GM20000 (cell line): ENCODE results near the gene ANKS1B.
"Not testable (repeated sequence)": the region's sequence is repeated elsewhere in the genome, so short reads cannot be mapped to it uniquely, and the experiment has no call there.

Source experiments
- DNase-seq: peaks from one replicate; pipeline ENCODE4 v3.0.0; 2012; ENCODE audit warnings: low spot score
- TF ChIP-seq, protein P1 (sequence below): IDR thresholded peaks from 2 replicates; pipeline ENCODE4 v1.5.1; 2012; ENCODE audit warnings: mild to moderate bottlenecking, control low read depth; ENCODE audit errors: extremely low read depth, missing control alignments

Gene ANKS1B

GRCh38 chr12:99822273-99822672 lies 162.5 kb downstream of the ANKS1B start:
- no peak for DNase-seq
- TF ChIP-seq, protein P1, sequence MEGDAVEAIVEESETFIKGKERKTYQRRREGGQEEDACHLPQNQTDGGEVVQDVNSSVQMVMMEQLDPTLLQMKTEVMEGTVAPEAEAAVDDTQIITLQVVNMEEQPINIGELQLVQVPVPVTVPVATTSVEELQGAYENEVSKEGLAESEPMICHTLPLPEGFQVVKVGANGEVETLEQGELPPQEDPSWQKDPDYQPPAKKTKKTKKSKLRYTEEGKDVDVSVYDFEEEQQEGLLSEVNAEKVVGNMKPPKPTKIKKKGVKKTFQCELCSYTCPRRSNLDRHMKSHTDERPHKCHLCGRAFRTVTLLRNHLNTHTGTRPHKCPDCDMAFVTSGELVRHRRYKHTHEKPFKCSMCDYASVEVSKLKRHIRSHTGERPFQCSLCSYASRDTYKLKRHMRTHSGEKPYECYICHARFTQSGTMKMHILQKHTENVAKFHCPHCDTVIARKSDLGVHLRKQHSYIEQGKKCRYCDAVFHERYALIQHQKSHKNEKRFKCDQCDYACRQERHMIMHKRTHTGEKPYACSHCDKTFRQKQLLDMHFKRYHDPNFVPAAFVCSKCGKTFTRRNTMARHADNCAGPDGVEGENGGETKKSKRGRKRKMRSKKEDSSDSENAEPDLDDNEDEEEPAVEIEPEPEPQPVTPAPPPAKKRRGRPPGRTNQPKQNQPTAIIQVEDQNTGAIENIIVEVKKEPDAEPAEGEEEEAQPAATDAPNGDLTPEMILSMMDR: no peak

- DNase-seq: peak; percentile 3
- TF ChIP-seq, protein P1: no peak
Observed at GRCh38 chr12:99810718-99811593, 173.8 kb downstream of the ANKS1B start.

GRCh38 chr12:99809909-99810308 lies 174.8 kb downstream of the ANKS1B start:
- TF ChIP-seq, protein P1: no peak
- no peak for DNase-seq

- TF ChIP-seq, protein P1: no peak
- no peak for DNase-seq
Observed at GRCh38 chr12:99806304-99806703, 178.4 kb downstream of the ANKS1B start.

DNA sequence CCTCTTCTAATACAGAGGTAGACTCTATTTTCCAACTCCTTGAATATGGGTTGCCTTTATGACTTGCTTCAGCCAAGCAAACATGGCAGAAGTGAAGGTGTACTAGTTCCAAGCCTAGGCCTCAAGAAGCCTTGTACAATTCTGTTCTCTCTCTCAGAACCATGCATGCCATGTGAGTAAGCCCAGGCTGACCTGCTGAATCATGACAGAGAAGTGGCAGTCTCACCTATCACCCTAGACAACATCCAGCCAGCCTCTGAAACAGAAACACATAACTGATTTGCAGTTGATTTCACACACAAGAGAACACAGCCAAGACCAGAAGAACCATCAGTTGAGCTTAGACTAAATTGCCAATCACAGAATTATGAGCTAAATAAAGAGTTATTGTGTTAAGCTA lies 180.0 kb downstream of the ANKS1B start:
- TF ChIP-seq, protein P1: no peak
- no peak for DNase-seq

DNA sequence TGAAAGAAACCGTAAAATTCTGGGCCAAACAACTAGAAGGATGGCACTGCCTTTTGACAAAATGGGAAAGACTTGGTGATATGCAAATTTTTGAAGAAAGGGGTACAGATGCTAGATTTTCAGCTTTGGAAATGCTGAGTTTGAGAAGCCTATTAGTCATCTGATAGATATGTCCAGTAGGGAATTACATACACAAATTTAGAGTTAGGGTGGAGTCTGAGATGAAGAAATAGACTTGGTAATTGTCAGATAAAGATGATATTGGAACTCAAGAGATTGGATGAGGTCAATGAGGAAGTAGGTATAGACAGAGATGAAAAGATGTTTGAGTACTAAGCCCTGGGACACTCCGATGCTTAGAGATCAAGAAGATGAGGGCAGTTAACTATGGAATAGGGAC lies 184.1 kb downstream of the ANKS1B start:
- DNase-seq: no peak
- TF ChIP-seq, protein P1: no peak

GRCh38 chr12:99797931-99798330 lies 186.8 kb downstream of the ANKS1B start:
- DNase-seq: not testable (repeated sequence)

DNA sequence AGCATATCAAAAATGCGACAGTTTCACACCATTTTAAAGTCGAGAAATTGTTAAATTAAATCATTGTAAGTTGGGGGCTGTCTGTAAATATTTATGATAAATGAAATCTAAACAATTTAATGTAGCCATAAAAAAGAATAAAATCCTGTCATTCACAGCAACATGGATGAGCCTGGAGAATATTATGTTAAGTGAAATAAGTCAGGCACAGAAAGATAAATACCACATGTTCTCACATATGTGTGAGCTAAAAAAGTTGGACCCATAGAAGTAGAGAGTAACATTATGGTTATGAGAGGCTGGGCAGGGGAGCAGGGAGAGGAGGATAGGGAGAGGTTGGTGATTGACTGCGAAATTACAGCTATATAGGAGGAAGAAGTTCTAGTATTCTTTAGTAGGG lies 201.3 kb downstream of the ANKS1B start:
- TF ChIP-seq, protein P1: no peak

More for the DNA sequence above, 201.3 kb downstream of the ANKS1B start:
- DNase-seq: no peak
